H1 (cell line): Measurements from ENCODE around the gene HDDC3. TPM values are rescaled to one million over a fixed set of nuclear protein-coding genes. Genes with fewer than 3 reads are reported as not detected.

ENCODE experiments used
- RFX5 ChIP-seq: IDR thresholded peaks from 2 replicates; pipeline ENCODE4 v1.6.1; 2011; ENCODE audit warnings: low read depth, low read length, improper control_type of control experiment, borderline replicate concordance
- polyA plus RNA-seq, 7 experiments: library from polyadenylated mRNA; depleted of rRNA in 3 of 7; stranded (reverse) in 5 of 7; unstranded in 2 of 7; fragments of >200 nt in 5 of 7; fragments of 200-250 nt in 2 of 7; gene quantifications; 1 replicate in 5 of 7; 2 replicates in 1 of 7; 4 replicates in 1 of 7; pipeline versions ENCODE4 v1.2.1 to v1.2.3, GENCODE V29; 2011 to 2013; ENCODE audit warnings: missing spikeins in 2 of 7, mixed read lengths in 2 of 7
- total RNA-seq: library from RNA; stranded (reverse); fragmentation: NEBNext Ultra II Directional; extraction: Animal tissue kit (Norgen Biotek cat#: 25700); gene quantifications from 2 replicates; pipeline ENCODE4 v1.2.1, GENCODE V29; 2021

HDDC3 gene
- total and polyA plus RNA-seq, 2 of the 8 experiments (the other 6 are each of a cell fraction or from before 2014, with no cell fraction given): 16.3 to 16.5 TPM

GRCh38 chr15:90953947-90954711, 21.8 kb upstream of the HDDC3 start (continued):
- no peak for TF ChIP-seq RFX5
